K562 (cell line): Measurements from ENCODE around the gene EXOC5. TPM values are rescaled to one million over a fixed set of nuclear protein-coding genes. Genes with fewer than 3 reads are reported as not detected.

Experiments
- ATAC-seq: fragments of 200-7000 bp; cut with Tn5 transposase; 3 replicates; pipeline ENCODE4 v1.9.1; 2020; ENCODE audit warnings: moderate library complexity
- BruUV-seq: library from RNA; stranded (reverse); fragments of 400-500 nt; replicated peaks from 2 replicates; lab custom pipeline; 2021; lab: Mats Ljungman, UMichigan
- CTCF ChIA-PET: fragments of 300-600 bp; formaldehyde crosslinking; extraction: SDS; loops from one replicate; lab custom pipeline; 2021; ENCODE audit warnings: low intra/inter-chr PET ratio; lab: Yijun Ruan, JAX
- POLR2A ChIA-PET: fragments of 300-600, 350-650 bp; sonication (Branson Sonifier 250); formaldehyde crosslinking; extraction: SDS; loops from one replicate; lab custom pipeline; 2021; ENCODE audit warnings: antibody characterized with exemption, inconsistent platforms; lab: Yijun Ruan, JAX
- DNase-seq, 4 experiments: peaks; one replicate each; pipeline versions ENCODE4 v3.0.0 to v3.0.0-alpha.2; 2011 to 2018; ENCODE audit warnings: low spot score in 3 of 4, mixed read lengths in 3 of 4; ENCODE audit errors: extremely low read depth in 1 of 4
- FAIRE-seq: peaks from 2 replicates; lab custom pipeline; 2011; peaks lifted over from hg19 to GRCh38; lab: Jason Lieb, UNC
- H2AFZ ChIP-seq: 2 replicates; pipeline ENCODE4 v1.6.0; 2011; ENCODE audit warnings: low read depth, low read length, control low read depth, inconsistent platforms
- H3K27ac ChIP-seq: fragments of 200-600 bp; 3 replicates; pipeline ENCODE4 v1.8.0; 2011; ENCODE audit warnings: low read depth, mild to moderate bottlenecking, control low read depth, inconsistent platforms, low read length, moderate library complexity, mixed read lengths; ENCODE audit errors: extremely low read depth
- H3K27me3 ChIP-seq, 2 experiments: fragments of 300-600 bp in 1 of 2; 2 replicates in 1 of 2; 3 replicates in 1 of 2; pipeline versions ENCODE4 v1.6.0 to v1.8.0; 2011; ENCODE audit warnings: inconsistent platforms in 2 of 2, low read length in 2 of 2, mild to moderate bottlenecking in 1 of 2, mixed read lengths in 1 of 2, moderate library complexity in 1 of 2; ENCODE audit not compliant: control insufficient read depth in 2 of 2, insufficient read depth in 2 of 2
- H3K36me3 ChIP-seq: fragments of 300-600 bp; 3 replicates; pipeline ENCODE4 v1.8.0; 2011; ENCODE audit warnings: mild to moderate bottlenecking, low read length, inconsistent platforms; ENCODE audit not compliant: control insufficient read depth, insufficient read depth
- H3K4me1 ChIP-seq, 2 experiments: fragments of 200-600 bp in 1 of 2; replicated peaks in 1 of 2; 2 replicates in 1 of 2; 3 replicates in 1 of 2; pipeline versions ENCODE4 v1.5.1 to v1.8.0; 2011; ENCODE audit warnings: inconsistent platforms in 2 of 2, low read length in 2 of 2, mild to moderate bottlenecking in 1 of 2, mixed read lengths in 1 of 2, moderate library complexity in 1 of 2; ENCODE audit not compliant: control insufficient read depth in 2 of 2, insufficient read depth in 2 of 2
- H3K4me2 ChIP-seq: 2 replicates; pipeline ENCODE4 v1.6.1; 2011; ENCODE audit warnings: low read length, control low read depth, inconsistent platforms, mixed read lengths; ENCODE audit not compliant: insufficient read depth
- H3K4me3 ChIP-seq: fragments of 200-600 bp; sonication (generic), shearing (Covaris generic); 2 replicates; pipeline ENCODE4 v1.5.1; 2016; ENCODE audit warnings: control low read depth, inconsistent platforms
- H3K79me2 ChIP-seq: fragments of 200-600 bp; 3 replicates; pipeline ENCODE4 v1.8.0; 2011; ENCODE audit warnings: low read length, inconsistent platforms; ENCODE audit not compliant: control insufficient read depth, insufficient read depth
- H3K9ac ChIP-seq, 2 experiments: 2 replicates each; pipeline versions ENCODE4 v1.6.0 to v1.6.1; 2011; ENCODE audit warnings: low read depth in 2 of 2, low read length in 2 of 2, control low read depth in 1 of 2, inconsistent platforms in 1 of 2, mild to moderate bottlenecking in 1 of 2, mixed read lengths in 1 of 2; ENCODE audit not compliant: insufficient read depth in 1 of 2
- H3K9me1 ChIP-seq: one replicate; pipeline ENCODE4 v1.6.0; 2011; ENCODE audit warnings: inconsistent platforms, mild to moderate bottlenecking, low read length, moderate library complexity; ENCODE audit not compliant: control insufficient read depth, insufficient read depth
- H3K9me3 ChIP-seq: replicated peaks from 2 replicates; pipeline ENCODE4 v1.5.1; 2011; ENCODE audit warnings: low read depth, low read length, inconsistent platforms; ENCODE audit not compliant: control insufficient read depth, insufficient read depth
- H4K20me1 ChIP-seq: replicated peaks from 2 replicates; pipeline ENCODE4 v1.6.1; 2011; ENCODE audit warnings: low read length, inconsistent platforms, mixed read lengths; ENCODE audit not compliant: control insufficient read depth, insufficient read depth
- ARID3B ChIP-seq: fragments of 250-450 bp; sonication (Bioruptor Pico); IDR thresholded peaks from 2 replicates; pipeline ENCODE4 v1.4.0; 2020; ENCODE audit warnings: borderline replicate concordance
- BACH1 ChIP-seq: fragments of 200-800 bp; sonication (Bioruptor generic); IDR thresholded peaks from 2 replicates; pipeline ENCODE4 v1.6.1; 2016; ENCODE audit warnings: missing genetic modification characterization, missing compliant biosample characterization
- GTF2A2 ChIP-seq: IDR thresholded peaks from 2 replicates; pipeline ENCODE4 v1.6.1; 2016; ENCODE audit warnings: mild to moderate bottlenecking, missing genetic modification characterization, missing compliant biosample characterization
- NR4A1 ChIP-seq, 2 experiments: fragments of 250-450 bp in 1 of 2; fragments of 450-650 bp in 1 of 2; sonication (Bioruptor Pico) in 1 of 2; IDR thresholded peaks; 2 replicates each; pipeline versions ENCODE4 v1.4.0 to v1.6.1; 2016 to 2020; ENCODE audit warnings: mild to moderate bottlenecking in 2 of 2, missing compliant biosample characterization in 1 of 2, missing genetic modification characterization in 1 of 2, moderate library complexity in 1 of 2
- POLR3G ChIP-seq: IDR thresholded peaks from 2 replicates; pipeline ENCODE4 v1.6.1; 2011; ENCODE audit not compliant: insufficient read length, insufficient replicate concordance; ENCODE audit errors: extremely low read depth
- SRSF9 ChIP-seq: fragments of 200-400 bp; formaldehyde crosslinking; IDR thresholded peaks from 2 replicates; pipeline ENCODE4 v1.6.1; 2017; ENCODE audit warnings: low read depth, low read length, borderline replicate concordance
- ZNF197 ChIP-seq: fragments of 200-800 bp; sonication (Bioruptor generic); IDR thresholded peaks from 2 replicates; pipeline ENCODE4 v1.6.1; 2016; ENCODE audit warnings: low read depth, missing genetic modification characterization, missing compliant biosample characterization
- ZNF398 ChIP-seq: fragments of 250-450 bp; sonication (Bioruptor Pico); IDR thresholded peaks from 2 replicates; pipeline ENCODE4 v1.8.0; 2021; ENCODE audit warnings: moderate library complexity, mild to moderate bottlenecking, inconsistent platforms
- ZNF592 ChIP-seq: fragments of 450-650 bp; IDR thresholded peaks from 2 replicates; pipeline ENCODE4 v1.6.1; 2017; ENCODE audit warnings: antibody characterized with exemption, mild to moderate bottlenecking
- WGBS: fragments of 100-300 bp; shearing (Covaris generic); methylation state at CpG from one replicate; pipeline ENCODE4 v1.1.6; 2016; ENCODE audit warnings: low coverage, mixed read lengths; ENCODE audit not compliant: insufficient coverage; ENCODE audit errors: missing lambda C conversion rate; 5-methylcytosine and 5-hydroxymethylcytosine counted together
- in situ Hi-C: fragments of 300-500 bp; cut with MboI; formaldehyde crosslinking; loops from 4 replicates; pipeline ENCODE4 v1.15.0; 2018; ENCODE audit warnings: inconsistent platforms, mixed read lengths
- intact Hi-C: fragments of 100-400 bp; cut with micrococcal nuclease; formaldehyde crosslinking; loops from 2 replicates; pipeline ENCODE4 v1.14.2; 2022
- polyA plus RNA-seq, 8 experiments: library from polyadenylated mRNA; depleted of rRNA in 4 of 8; stranded (reverse) in 5 of 8; unstranded in 3 of 8; fragments of >200 nt; fragmentation: Nextera tagmentation in 2 of 8; fragmentation: Illumina TruSeq in 1 of 8; extraction: Ambion mirVana in 2 of 8; extraction: Trizol in 1 of 8; gene quantifications; 2 replicates each; pipeline versions ENCODE4 v1.2.1 to v1.2.3, GENCODE V29; 2011 to 2014; ENCODE audit warnings: inconsistent platforms in 1 of 8, missing spikeins in 1 of 8
- total RNA-seq, 7 experiments: library from RNA; depleted of rRNA in 6 of 7; stranded (reverse); fragments of >200 nt in 6 of 7; fragmentation: Illumina TruSeq in 2 of 7; extraction: Trizol in 2 of 7; gene quantifications; 2 replicates each; pipeline versions ENCODE4 v1.2.1 to v1.2.3, GENCODE V29; 2011 to 2021; ENCODE audit warnings: low replicate concordance in 1 of 7

EXOC5 gene
- total and polyA plus RNA-seq, 9 of the 15 experiments (the other 6 are each of a cell fraction or from before 2014, with no cell fraction given) = 5.7 to 50.3 (median 32.0) TPM

GRCh38 chr14:57275023-57275664 lies 6.4 kb upstream of the EXOC5 start:
- no peaks in the 10 kb centered on the region; a peak in 2 of 5 replicates for H3K4me1 ChIP-seq
- H3K9me1 ChIP-seq = no peaks in the 10 kb centered on the region
- ATAC-seq (no peak), DNase-seq (no peak), FAIRE-seq (no peak)
- no peaks in the 10 kb centered on the region for H3K27me3 ChIP-seq
- H3K9me3 ChIP-seq = no peaks in the 10 kb centered on the region
- no peak overlapping the region for H2AFZ ChIP-seq
- ChIA-PET CTCF (no interaction called here), POLR2A (no interaction called here)
- no peak overlapping the region for H3K4me2 ChIP-seq
- intact Hi-C loops = no loop called here
- BruUV-seq = no TSS peak
- in situ Hi-C loops = no loop called here
- no peak overlapping the region for H3K9ac ChIP-seq
- TF ChIP-seq NR4A1 (CRISPR knock-in tag; IDR thresholded peaks at IDR 0.05) (no peak), NR4A1 (tag; IDR thresholded peaks at IDR 0.05) (no peak), ARID3B (CRISPR knock-in tag) (no peak), GTF2A2 (tag) (no peak), POLR3G (no peak), BACH1 (tag) (no peak), ZNF398 (CRISPR knock-in tag) (no peak), SRSF9 (no peak), ZNF592 (no peak), ZNF197 (CRISPR knock-in tag) (no peak)
- no peaks in the 10 kb centered on the region for H4K20me1 ChIP-seq
- H3K79me2 ChIP-seq = peaks cover 57% of the 10 kb centered on the region
- no peak overlapping the region for H3K4me3 ChIP-seq
- no peak overlapping the region for H3K27ac ChIP-seq
- peaks cover 40% of the 10 kb centered on the region for H3K36me3 ChIP-seq
- 100% methylated on average over 1 of the region's 2 CpGs for WGBS
